Measurements from ENCODE around the gene ZNF214. TPM values are rescaled to one million over a fixed set of nuclear protein-coding genes. Genes with fewer than 3 reads are reported as not detected.
"Not testable (repeated sequence)": the region's sequence is repeated elsewhere in the genome, so short reads cannot be mapped to it uniquely, and the experiment has no call there.

The ZNF214 gene
- total RNA-seq, 1 donor from 2014 or later: 0.96 TPM

DNA sequence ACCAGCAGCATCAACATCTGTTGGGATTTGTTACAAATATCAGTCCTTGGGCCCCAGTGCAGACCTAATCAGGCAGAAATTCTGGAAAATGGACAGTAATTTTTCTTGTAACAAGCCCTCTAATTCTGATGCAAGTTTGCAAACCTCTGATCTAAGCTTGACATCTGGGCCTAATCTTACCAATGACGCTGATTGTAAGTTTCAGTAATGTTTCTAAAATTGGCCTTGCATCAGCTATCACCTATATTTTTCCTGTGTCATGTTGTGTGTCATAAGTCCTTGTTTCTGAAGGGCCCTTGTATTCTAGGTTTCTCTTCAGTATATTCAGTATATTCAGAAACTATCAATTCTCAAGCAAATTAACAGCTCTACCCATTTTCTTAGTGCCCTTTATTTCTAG, 57.5 kb downstream of the ZNF214 start:
- TF ChIP-seq, protein P1, sequence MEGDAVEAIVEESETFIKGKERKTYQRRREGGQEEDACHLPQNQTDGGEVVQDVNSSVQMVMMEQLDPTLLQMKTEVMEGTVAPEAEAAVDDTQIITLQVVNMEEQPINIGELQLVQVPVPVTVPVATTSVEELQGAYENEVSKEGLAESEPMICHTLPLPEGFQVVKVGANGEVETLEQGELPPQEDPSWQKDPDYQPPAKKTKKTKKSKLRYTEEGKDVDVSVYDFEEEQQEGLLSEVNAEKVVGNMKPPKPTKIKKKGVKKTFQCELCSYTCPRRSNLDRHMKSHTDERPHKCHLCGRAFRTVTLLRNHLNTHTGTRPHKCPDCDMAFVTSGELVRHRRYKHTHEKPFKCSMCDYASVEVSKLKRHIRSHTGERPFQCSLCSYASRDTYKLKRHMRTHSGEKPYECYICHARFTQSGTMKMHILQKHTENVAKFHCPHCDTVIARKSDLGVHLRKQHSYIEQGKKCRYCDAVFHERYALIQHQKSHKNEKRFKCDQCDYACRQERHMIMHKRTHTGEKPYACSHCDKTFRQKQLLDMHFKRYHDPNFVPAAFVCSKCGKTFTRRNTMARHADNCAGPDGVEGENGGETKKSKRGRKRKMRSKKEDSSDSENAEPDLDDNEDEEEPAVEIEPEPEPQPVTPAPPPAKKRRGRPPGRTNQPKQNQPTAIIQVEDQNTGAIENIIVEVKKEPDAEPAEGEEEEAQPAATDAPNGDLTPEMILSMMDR (IDR thresholded peaks at IDR 0.05; ENCODE audit: borderline replicate concordance): no peak
- Histone ChIP-seq H3K4me1 (no peaks in the 10 kb centered on the region), H3K4me3 (no peak overlapping the region), H3K9me3 (replicated peaks) (peaks cover 10% of the 10 kb centered on the region), H3K27me3 (ENCODE audit: low read depth) (no peaks in the 10 kb centered on the region), H3K27ac (replicated peaks) (no peak overlapping the region), H3K36me3 (no peaks in the 10 kb centered on the region)
- intact Hi-C loops (cut with micrococcal nuclease): no loop called here
- DNase-seq: no peak

DNA sequence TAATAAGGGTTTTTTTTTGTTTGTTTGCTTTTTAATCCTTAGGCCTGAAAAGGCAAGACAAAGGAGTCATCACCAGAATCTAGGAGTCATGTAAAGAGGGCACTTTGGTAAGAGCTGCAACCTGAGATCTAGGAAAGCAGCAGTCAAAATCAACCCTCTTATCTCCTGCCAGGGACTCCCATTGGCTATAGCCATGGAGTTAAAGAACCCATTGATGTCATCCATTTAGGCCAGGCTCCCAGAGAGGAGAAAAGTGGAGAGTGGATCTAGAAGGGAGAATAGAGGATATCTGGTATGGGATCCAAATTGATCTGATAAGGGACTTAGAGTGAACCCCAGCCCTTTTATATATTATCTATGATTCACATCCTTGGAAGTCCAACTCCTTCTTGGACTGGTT, 58.0 kb downstream of the ZNF214 start:
- Histone ChIP-seq H3K27ac (replicated peaks) (no peak overlapping the region), H3K4me1 (no peaks in the 10 kb centered on the region), H3K9me3 (replicated peaks) (peaks cover 5% of the 10 kb centered on the region), H3K27me3 (ENCODE audit: low read depth) (no peaks in the 10 kb centered on the region), H3K36me3 (no peaks in the 10 kb centered on the region), H3K4me3 (no peak overlapping the region)
- TF ChIP-seq, protein P1 (IDR thresholded peaks at IDR 0.05; ENCODE audit: borderline replicate concordance): no peak
- no peak for DNase-seq
- intact Hi-C loops (cut with micrococcal nuclease): no loop called here

DNA sequence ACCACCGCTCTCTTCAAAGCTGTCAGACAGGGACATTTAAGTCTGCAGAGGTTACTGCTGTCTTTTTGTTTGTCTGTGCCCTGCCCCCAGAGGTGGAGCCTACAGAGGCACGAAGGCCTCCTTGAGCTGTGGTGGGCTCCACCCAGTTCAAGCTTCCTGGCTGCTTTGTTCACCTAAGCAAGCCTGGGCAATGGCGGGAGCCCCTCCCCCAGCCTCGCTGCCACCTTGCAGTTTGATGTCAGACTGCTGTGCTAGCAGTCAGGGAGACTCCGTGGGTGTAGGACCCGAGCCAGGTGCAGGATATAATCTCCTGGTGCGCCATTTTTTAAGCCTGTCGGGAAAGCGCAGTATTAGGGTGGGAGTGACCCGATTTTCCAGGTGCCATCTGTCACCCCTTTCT, 65.9 kb downstream of the ZNF214 start:
- not testable (repeated sequence) for H3K27me3 ChIP-seq (ENCODE audit: low read depth)

More for the DNA sequence above, 65.9 kb downstream of the ZNF214 start:
- DNase-seq; H3K36me3 ChIP-seq; H3K4me1 ChIP-seq; intact Hi-C loops (cut with micrococcal nuclease); H3K27ac ChIP-seq (replicated peaks); H3K4me3 ChIP-seq: not testable (repeated sequence)
- H3K9me3 ChIP-seq (replicated peaks): peaks cover 11% of the 10 kb centered on the region

Other genes starting within 250 kb of the ZNF214 start
- not detected for gene OR2AG2, start 248.4 kb downstream of the ZNF214 start, total RNA-seq
- gene OR2AG1, start 237.3 kb downstream of the ZNF214 start, total RNA-seq: not detected
- gene OR6A2, start 220.7 kb downstream of the ZNF214 start, total RNA-seq: not detected
- not detected for gene OR10A5, start 174.7 kb downstream of the ZNF214 start, total RNA-seq
- not detected for gene OR10A2, start 157.3 kb downstream of the ZNF214 start, total RNA-seq
- gene OR10A4, start 143.7 kb downstream of the ZNF214 start, total RNA-seq: not detected
- gene OR2D2, start 127.8 kb downstream of the ZNF214 start, total RNA-seq: not detected
- gene OR2D3, start 99.3 kb downstream of the ZNF214 start, total RNA-seq: not detected
- 0.77 TPM for gene ZNF215, start 93.9 kb downstream of the ZNF214 start, total RNA-seq
- gene NLRP14, start 133 bp upstream of the ZNF214 start, total RNA-seq: not detected
- not detected for gene RBMXL2, start 68.7 kb upstream of the ZNF214 start, total RNA-seq
- 0.08 TPM for gene SYT9, start 231.6 kb upstream of the ZNF214 start, total RNA-seq

All from left ventricle myocardium inferior (tissue), 1 donor.